Hematopoietic multipotent progenitor cell treated with erythropoietin and hydrocortisone succinate and interleukin-3 and kit ligand, for 4 days (in vitro differentiated cells): Measurements from ENCODE around the gene LYL1.
A peak's percentile ranks its signal among the peaks of the same experiment; 100 is the strongest.

Experiments
- DNase-seq: peaks from one replicate; pipeline ENCODE4 v3.0.0-alpha.2; 2015

LYL1 gene

DNA sequence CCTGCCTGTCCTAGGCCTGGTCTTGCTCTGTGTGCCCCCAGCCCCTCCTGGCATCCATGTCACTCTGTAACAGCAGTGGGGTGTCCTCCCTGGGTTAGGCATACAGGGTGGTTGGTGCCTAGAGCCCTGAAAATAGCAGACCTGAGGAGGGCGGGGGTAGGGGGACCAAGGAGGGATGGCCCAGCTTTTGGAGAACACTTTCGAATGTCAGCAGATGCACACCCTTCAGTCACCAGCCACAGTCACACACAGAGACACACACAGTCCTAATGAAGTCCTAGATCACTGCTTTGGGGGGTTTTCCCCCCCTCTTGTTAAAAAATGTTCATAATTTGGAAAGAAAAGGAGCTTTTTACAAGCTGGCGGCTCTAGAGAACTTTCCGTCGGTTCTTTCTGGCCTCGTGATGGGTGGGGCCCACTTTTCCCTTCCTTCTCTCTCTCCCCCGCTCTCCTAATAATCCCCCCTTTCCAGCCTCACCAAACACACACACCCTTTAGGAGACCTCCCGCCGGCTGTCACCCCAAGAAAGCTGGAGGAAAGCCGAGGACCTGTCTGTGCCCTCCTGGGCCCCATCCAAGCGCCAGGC is 47.9 kb downstream of the LYL1 start:
- no peak for DNase-seq

DNA sequence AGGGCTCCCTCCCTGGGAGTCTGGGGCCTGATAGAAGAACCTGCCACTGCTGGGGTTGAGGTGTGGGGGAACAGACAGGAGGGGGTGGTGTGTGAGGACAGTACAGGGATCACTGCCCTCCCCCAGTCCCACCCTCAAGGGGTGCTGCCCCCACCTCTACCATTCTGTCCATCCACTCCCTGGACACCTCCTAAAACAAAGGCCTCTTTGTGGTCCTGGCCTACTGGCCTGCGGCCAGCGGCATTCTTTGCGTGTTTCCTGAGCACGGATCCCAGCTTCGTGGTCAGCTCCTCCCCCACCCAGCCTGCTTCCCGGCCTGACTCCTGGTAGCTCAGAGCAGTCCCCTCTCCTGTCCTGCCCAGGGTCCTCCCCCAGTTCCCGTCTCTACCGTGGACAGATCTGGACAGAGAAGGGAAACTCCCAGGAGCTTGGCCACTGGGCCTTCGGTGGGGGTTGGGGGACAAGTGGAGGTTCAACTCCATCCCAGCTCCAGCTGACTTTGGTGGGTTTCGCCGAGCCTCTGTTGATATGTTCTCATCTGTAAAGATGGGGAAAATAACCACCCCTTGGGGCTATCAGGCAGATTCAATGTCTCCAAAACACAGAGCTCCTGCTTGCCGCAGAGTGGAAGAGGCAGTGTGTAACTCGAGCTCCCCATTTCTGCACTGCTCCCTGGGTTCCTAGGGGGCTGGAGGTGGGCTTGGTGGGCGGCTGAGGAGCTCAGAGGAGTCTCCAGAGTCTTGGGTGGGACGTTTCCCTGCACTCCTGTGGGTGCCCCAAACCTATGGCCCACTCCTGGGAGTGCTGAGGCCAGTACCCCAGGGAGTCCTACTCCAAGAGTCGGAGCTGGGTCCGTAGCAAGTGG is 48.7 kb downstream of the LYL1 start:
- DNase-seq = no peak

DNA sequence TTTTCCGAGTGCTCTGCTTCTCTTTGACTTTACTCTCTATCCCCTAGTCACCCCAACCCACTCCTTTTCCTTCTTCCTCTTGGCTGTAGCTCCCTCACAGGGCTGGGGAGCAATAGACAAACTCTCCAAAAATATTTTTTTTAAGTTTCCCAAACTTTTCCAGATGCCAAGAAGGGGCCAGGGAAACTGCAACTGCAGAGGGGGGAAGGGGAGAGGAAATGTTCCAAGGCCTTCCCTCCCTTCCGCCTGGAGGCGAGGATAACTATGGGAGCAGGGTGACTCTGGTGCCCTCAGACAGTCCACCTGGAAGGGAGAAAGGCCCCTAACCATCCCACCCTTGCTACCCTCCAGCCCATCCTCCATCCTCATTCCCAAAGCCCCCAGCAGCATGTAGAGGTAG is 49.4 kb downstream of the LYL1 start:
- no peak for DNase-seq

DNA sequence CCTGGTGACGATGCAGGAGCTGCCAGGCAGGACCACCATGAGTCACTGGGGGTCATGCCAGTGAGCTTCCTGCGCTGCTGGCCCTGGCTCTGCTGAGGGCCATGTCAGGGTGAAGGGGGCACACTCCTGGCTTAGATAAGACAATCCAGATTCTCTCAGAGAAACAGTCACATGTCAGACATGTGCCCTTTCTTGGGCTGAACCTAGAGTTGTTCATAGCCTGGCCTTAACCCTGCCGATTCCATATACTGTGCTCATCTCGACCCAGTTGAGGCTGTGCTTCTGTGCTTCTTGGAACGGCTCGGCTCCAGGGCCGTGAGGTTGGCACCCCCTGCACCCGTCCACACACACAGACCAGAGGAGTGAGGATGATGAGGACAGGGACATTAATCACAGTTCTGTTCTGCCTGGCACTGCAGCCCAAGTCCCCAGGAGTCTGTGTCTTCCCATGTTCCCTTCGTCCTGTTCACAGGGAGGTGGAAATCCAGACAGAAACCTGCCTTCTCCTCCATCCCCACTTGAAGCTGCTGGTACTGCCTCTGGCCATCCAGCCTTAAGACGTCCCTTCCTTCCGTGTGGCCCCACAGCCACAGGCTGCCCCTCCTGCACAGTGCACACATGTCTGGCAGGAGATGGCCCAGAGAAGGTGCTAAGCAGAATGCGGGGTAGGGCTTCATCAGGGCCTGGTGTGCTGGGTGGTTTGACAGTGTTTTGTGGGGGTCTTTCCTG is 50.0 kb downstream of the LYL1 start:
- no peak for DNase-seq

- peak; percentile 72 for DNase-seq
Observed at GRCh38 chr19:13051557-13052165, 51.0 kb downstream of the LYL1 start.

GRCh38 chr19:13050274-13050673 is 52.4 kb downstream of the LYL1 start:
- DNase-seq = no peak
